GM12878 (cell line): Measurements from ENCODE around the gene TP63.

Experiments
- ASH2L ChIP-seq: fragments of 300-600, 200-600 bp; sonication (generic); IDR thresholded peaks from 2 replicates; pipeline ENCODE4 v1.6.1; 2017; ENCODE audit warnings: low read depth, mild to moderate bottlenecking, borderline replicate concordance
- POLR2A ChIP-seq: IDR thresholded peaks from 2 replicates; pipeline ENCODE4 v1.6.1; 2011; ENCODE audit warnings: low read depth, mild to moderate bottlenecking, low read length
- TF ChIP-seq, protein P1 (sequence below), 3 experiments: IDR thresholded peaks in 2 of 3; conservative IDR thresholded peaks in 1 of 3; 2 replicates each; pipeline ENCODE4 v1.5.1; 2011; ENCODE audit warnings: low read depth in 3 of 3, low read length in 3 of 3, mild to moderate bottlenecking in 3 of 3, control low read depth in 2 of 3, moderate library complexity in 2 of 3, inconsistent platforms in 1 of 3, mixed read lengths in 1 of 3; ENCODE audit not compliant: control insufficient read depth in 2 of 3, insufficient read depth in 1 of 3; ENCODE audit errors: extremely low read depth in 1 of 3

DNA sequence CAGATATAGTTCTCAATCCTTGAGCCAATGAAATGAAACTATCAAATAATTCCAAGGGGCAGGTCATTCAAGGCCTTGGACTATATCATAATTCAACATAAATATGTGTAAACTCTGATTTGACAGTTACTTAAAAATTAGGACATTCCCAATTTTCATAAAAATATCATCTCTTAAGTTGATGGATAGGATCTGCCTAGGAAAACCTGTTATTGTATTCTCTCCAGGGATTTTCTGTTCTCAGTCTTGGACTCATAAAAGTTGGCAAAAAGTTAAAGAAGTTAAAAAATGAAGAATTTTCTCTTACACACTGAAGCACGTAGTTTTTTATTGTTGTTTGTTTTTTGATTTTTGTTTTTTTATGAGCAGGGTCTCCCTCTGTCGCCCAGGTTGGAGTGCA lies 109.0 kb downstream of the TP63 start:
- TF ChIP-seq, protein P1, sequence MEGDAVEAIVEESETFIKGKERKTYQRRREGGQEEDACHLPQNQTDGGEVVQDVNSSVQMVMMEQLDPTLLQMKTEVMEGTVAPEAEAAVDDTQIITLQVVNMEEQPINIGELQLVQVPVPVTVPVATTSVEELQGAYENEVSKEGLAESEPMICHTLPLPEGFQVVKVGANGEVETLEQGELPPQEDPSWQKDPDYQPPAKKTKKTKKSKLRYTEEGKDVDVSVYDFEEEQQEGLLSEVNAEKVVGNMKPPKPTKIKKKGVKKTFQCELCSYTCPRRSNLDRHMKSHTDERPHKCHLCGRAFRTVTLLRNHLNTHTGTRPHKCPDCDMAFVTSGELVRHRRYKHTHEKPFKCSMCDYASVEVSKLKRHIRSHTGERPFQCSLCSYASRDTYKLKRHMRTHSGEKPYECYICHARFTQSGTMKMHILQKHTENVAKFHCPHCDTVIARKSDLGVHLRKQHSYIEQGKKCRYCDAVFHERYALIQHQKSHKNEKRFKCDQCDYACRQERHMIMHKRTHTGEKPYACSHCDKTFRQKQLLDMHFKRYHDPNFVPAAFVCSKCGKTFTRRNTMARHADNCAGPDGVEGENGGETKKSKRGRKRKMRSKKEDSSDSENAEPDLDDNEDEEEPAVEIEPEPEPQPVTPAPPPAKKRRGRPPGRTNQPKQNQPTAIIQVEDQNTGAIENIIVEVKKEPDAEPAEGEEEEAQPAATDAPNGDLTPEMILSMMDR (IDR thresholded peaks at IDR 0.05 in 2 of 3, conservative IDR thresholded peaks at IDR 0.05 in 1 of 3; ENCODE audit: control insufficient read depth in 2 of 3, extremely low read depth in 1 of 3, insufficient read depth in 1 of 3, low read depth in 3 of 3, low read length in 3 of 3): no peak
- TF ChIP-seq ASH2L (no peak), POLR2A (no peak)
